HepG2 (cell line): Measurements from ENCODE around the gene POC1B. TPM values are rescaled to one million over a fixed set of nuclear protein-coding genes. Genes with fewer than 3 reads are reported as not detected.

Experiments
- AGO2 ChIP-seq: fragments of 200-400 bp; formaldehyde crosslinking; optimal IDR thresholded peaks from 2 replicates; pipeline ENCODE3; 2017; ENCODE audit warnings: mild to moderate bottlenecking, low read depth, low read length, moderate library complexity
- CEBPG ChIP-seq: IDR thresholded peaks from 2 replicates; pipeline ENCODE4 v1.6.1; 2016
- CEBPZ ChIP-seq: IDR thresholded peaks from 2 replicates; pipeline ENCODE4 v1.6.1; 2012; ENCODE audit warnings: low read length, improper control_type of control experiment
- CHD4 ChIP-seq: fragments of 200-600 bp; sonication (generic); IDR thresholded peaks from 2 replicates; pipeline ENCODE4 v1.7.0; 2017; ENCODE audit warnings: mild to moderate bottlenecking, low read length, borderline replicate concordance
- HNRNPLL ChIP-seq: fragments of 200-400 bp; formaldehyde crosslinking; IDR thresholded peaks from 2 replicates; pipeline ENCODE4 v1.6.1; 2017; ENCODE audit warnings: mild to moderate bottlenecking, low read depth, low read length; ENCODE audit not compliant: poor library complexity, severe bottlenecking
- THAP7 ChIP-seq: sonication (generic); formaldehyde crosslinking; IDR thresholded peaks from 2 replicates; pipeline ENCODE4 v1.8.1; 2023; ENCODE audit warnings: mild to moderate bottlenecking, missing genetic modification reagents
- TRIM24 ChIP-seq: sonication (generic); formaldehyde crosslinking; IDR thresholded peaks from 2 replicates; pipeline ENCODE4 v1.8.0; 2022; ENCODE audit warnings: mild to moderate bottlenecking, missing genetic modification reagents
- ZNF10 ChIP-seq: sonication (generic); formaldehyde crosslinking; IDR thresholded peaks from 2 replicates; pipeline ENCODE4 v1.4.0; 2020; ENCODE audit warnings: mild to moderate bottlenecking, low read depth, missing genetic modification reagents, borderline replicate concordance
- ZNF224 ChIP-seq: sonication (generic); formaldehyde crosslinking; IDR thresholded peaks from 2 replicates; pipeline ENCODE4 v1.5.0; 2020; ENCODE audit warnings: mild to moderate bottlenecking, missing genetic modification reagents
- ZNF256 ChIP-seq: sonication (generic); formaldehyde crosslinking; conservative IDR thresholded peaks from 2 replicates; pipeline ENCODE4 v1.4.0; 2020; ENCODE audit warnings: missing genetic modification reagents
- polyA plus RNA-seq, 8 experiments: library from polyadenylated mRNA; depleted of rRNA in 3 of 8; stranded (reverse) in 7 of 8; unstranded in 1 of 8; fragments of >200 nt; fragmentation: Illumina TruSeq in 4 of 8; extraction: Trizol in 4 of 8; gene quantifications; 2 replicates each; pipeline versions ENCODE4 v1.2.1 to v1.2.3, GENCODE V29; 2011 to 2016; ENCODE audit warnings: low read depth in 4 of 8, missing spikeins in 1 of 8, mixed read lengths in 1 of 8; ENCODE audit not compliant: insufficient read depth in 1 of 8
- total RNA-seq, 5 experiments: library from RNA; depleted of rRNA; stranded (reverse); fragments of >200 nt; fragmentation: Illumina TruSeq; extraction: Trizol; gene quantifications; 2 replicates each; pipeline ENCODE4 v1.2.3, GENCODE V29; 2016; ENCODE audit warnings: low read depth in 1 of 5
- TF ChIP-seq, protein P1 (sequence below): sonication (generic); formaldehyde crosslinking; IDR thresholded peaks from 2 replicates; pipeline ENCODE4 v1.4.0; 2020; ENCODE audit warnings: missing genetic modification reagents, borderline replicate concordance
- TF ChIP-seq, protein P2 (sequence below): sonication (generic); formaldehyde crosslinking; IDR thresholded peaks from 2 replicates; pipeline ENCODE4 v1.8.1; 2023; ENCODE audit warnings: mild to moderate bottlenecking, missing genetic modification reagents
- TF ChIP-seq, protein P3 (sequence below): sonication (generic); formaldehyde crosslinking; IDR thresholded peaks from 2 replicates; pipeline ENCODE4 v1.4.0; 2020; ENCODE audit warnings: mild to moderate bottlenecking, missing genetic modification reagents
- TF ChIP-seq, protein P4 (sequence below): sonication (generic); formaldehyde crosslinking; IDR thresholded peaks from 2 replicates; pipeline ENCODE4 v1.8.1; 2022; ENCODE audit warnings: low read depth, mild to moderate bottlenecking, missing genetic modification reagents

The POC1B gene
- total and polyA plus RNA-seq, 2 of the 13 experiments (the other 11 are each of a cell fraction or from before 2014, with no cell fraction given), result 9.3 to 11.0 TPM

- TF ChIP-seq, protein P1, sequence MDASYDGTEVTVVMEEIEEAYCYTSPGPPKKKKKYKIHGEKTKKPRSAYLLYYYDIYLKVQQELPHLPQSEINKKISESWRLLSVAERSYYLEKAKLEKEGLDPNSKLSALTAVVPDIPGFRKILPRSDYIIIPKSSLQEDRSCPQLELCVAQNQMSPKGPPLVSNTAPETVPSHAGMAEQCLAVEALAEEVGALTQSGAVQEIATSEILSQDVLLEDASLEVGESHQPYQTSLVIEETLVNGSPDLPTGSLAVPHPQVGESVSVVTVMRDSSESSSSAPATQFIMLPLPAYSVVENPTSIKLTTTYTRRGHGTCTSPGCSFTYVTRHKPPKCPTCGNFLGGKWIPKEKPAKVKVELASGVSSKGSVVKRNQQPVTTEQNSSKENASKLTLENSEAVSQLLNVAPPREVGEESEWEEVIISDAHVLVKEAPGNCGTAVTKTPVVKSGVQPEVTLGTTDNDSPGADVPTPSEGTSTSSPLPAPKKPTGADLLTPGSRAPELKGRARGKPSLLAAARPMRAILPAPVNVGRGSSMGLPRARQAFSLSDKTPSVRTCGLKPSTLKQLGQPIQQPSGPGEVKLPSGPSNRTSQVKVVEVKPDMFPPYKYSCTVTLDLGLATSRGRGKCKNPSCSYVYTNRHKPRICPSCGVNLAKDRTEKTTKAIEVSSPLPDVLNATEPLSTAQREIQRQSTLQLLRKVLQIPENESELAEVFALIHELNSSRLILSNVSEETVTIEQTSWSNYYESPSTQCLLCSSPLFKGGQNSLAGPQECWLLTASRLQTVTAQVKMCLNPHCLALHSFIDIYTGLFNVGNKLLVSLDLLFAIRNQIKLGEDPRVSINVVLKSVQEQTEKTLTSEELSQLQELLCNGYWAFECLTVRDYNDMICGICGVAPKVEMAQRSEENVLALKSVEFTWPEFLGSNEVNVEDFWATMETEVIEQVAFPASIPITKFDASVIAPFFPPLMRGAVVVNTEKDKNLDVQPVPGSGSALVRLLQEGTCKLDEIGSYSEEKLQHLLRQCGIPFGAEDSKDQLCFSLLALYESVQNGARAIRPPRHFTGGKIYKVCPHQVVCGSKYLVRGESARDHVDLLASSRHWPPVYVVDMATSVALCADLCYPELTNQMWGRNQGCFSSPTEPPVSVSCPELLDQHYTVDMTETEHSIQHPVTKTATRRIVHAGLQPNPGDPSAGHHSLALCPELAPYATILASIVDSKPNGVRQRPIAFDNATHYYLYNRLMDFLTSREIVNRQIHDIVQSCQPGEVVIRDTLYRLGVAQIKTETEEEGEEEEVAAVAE (CRISPR knock-in tag), result no peak
- no peak for TF ChIP-seq HNRNPLL
- no peak for TF ChIP-seq CEBPZ
- TF ChIP-seq, protein P2, sequence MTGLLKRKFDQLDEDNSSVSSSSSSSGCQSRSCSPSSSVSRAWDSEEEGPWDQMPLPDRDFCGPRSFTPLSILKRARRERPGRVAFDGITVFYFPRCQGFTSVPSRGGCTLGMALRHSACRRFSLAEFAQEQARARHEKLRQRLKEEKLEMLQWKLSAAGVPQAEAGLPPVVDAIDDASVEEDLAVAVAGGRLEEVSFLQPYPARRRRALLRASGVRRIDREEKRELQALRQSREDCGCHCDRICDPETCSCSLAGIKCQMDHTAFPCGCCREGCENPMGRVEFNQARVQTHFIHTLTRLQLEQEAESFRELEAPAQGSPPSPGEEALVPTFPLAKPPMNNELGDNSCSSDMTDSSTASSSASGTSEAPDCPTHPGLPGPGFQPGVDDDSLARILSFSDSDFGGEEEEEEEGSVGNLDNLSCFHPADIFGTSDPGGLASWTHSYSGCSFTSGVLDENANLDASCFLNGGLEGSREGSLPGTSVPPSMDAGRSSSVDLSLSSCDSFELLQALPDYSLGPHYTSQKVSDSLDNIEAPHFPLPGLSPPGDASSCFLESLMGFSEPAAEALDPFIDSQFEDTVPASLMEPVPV, result no peak
- TF ChIP-seq ZNF256 (CRISPR knock-in tag), result no peak
- TF ChIP-seq TRIM24, result no peak
- TF ChIP-seq ZNF10 (CRISPR knock-in tag), result no peak
- TF ChIP-seq AGO2, result no peak
- TF ChIP-seq ZNF224 (CRISPR knock-in tag), result no peak
- TF ChIP-seq THAP7 (CRISPR knock-in tag), result no peak
- TF ChIP-seq, protein P3, sequence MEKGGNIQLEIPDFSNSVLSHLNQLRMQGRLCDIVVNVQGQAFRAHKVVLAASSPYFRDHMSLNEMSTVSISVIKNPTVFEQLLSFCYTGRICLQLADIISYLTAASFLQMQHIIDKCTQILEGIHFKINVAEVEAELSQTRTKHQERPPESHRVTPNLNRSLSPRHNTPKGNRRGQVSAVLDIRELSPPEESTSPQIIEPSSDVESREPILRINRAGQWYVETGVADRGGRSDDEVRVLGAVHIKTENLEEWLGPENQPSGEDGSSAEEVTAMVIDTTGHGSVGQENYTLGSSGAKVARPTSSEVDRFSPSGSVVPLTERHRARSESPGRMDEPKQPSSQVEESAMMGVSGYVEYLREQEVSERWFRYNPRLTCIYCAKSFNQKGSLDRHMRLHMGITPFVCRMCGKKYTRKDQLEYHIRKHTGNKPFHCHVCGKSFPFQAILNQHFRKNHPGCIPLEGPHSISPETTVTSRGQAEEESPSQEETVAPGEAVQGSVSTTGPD, result peak; percentile 70
- TF ChIP-seq CEBPG (CRISPR knock-in tag), result 0 out of 2 replicates have a peak, but pooled peaks have one; percentile 2
- TF ChIP-seq CHD4, result no peak
- TF ChIP-seq, protein P4, sequence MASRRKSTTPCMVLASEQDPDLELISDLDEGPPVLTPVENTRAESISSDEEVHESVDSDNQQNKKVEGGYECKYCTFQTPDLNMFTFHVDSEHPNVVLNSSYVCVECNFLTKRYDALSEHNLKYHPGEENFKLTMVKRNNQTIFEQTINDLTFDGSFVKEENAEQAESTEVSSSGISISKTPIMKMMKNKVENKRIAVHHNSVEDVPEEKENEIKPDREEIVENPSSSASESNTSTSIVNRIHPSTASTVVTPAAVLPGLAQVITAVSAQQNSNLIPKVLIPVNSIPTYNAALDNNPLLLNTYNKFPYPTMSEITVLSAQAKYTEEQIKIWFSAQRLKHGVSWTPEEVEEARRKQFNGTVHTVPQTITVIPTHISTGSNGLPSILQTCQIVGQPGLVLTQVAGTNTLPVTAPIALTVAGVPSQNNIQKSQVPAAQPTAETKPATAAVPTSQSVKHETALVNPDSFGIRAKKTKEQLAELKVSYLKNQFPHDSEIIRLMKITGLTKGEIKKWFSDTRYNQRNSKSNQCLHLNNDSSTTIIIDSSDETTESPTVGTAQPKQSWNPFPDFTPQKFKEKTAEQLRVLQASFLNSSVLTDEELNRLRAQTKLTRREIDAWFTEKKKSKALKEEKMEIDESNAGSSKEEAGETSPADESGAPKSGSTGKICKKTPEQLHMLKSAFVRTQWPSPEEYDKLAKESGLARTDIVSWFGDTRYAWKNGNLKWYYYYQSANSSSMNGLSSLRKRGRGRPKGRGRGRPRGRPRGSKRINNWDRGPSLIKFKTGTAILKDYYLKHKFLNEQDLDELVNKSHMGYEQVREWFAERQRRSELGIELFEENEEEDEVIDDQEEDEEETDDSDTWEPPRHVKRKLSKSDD (CRISPR knock-in tag), result no peak
These were observed 134.0 kb downstream of the POC1B start (continued) for GRCh38 chr12:89391726-89392336.
